Brain microvascular endothelial cell (primary cell): Measurements from ENCODE around the gene QRFPR.

Source experiments
- DNase-seq: peaks from one replicate; pipeline ENCODE4 v3.0.0-alpha.2; 2020
- H3K27ac ChIP-seq: fragments of 250-450 bp; sonication (Bioruptor Pico); 2 replicates; pipeline ENCODE4 v1.5.1; 2020; ENCODE audit warnings: mild to moderate bottlenecking, moderate library complexity
- H3K27me3 ChIP-seq: fragments of 250-450 bp; sonication (Bioruptor Pico); replicated peaks from 2 replicates; pipeline ENCODE4 v1.5.1; 2020; ENCODE audit warnings: mild to moderate bottlenecking
- H3K36me3 ChIP-seq: fragments of 250-450 bp; sonication (Bioruptor Pico); replicated peaks from 2 replicates; pipeline ENCODE4 v1.5.1; 2020; ENCODE audit warnings: mild to moderate bottlenecking
- H3K4me3 ChIP-seq: 2 replicates; pipeline ENCODE4 v1.5.1; 2011; ENCODE audit warnings: low read depth, mild to moderate bottlenecking, control low read depth, low read length, moderate library complexity
- CTCF ChIP-seq: IDR thresholded peaks from 2 replicates; pipeline ENCODE4 v1.5.1; 2011; ENCODE audit warnings: low read depth, mild to moderate bottlenecking, moderate library complexity, low read length, control low read depth, inconsistent platforms; ENCODE audit errors: missing control alignments
- in situ Hi-C: cut with HindIII; loops from 2 replicates; pipeline ENCODE4 v1.10.0; 2017; ENCODE audit warnings: low sequenced_read_pairs, low pct_ligation_motif_present

Gene QRFPR

DNA sequence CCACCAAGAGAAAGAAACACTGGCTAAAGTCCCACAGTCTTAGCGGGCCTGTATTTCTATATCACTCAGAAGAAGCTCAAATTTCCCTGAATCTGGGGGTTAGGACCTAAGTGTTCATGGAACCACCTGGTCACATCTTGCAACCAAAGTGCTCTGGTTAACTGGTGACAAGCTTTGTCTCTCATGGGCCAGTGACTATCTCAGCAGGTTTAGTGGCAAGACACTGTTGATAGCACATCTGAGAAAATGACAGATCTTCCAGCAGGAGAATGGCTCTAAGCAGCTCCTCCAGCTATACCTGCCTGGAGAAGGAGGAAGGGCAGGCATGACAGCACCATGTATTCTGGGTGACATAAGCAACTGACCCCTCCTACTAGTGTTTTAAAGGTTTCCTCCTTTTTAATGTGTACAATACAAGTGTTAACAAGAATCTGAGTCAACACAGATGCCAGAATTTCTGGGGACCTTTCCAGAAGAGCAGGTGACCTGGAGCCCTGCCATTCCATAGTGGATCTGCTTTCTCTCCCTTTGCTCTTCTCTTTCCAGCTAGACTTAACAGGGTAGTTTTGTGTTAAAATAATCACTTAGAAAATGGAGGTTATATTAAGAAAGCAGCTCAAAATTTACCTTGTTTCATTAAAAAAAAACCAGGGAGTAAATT lies 17.3 kb upstream of the QRFPR start:
- no peak for DNase-seq
- H3K4me3 ChIP-seq, result no peak overlapping the region
- no peak for TF ChIP-seq CTCF
- no peak overlapping the region for H3K27ac ChIP-seq
- H3K27me3 ChIP-seq, result no peaks in the 10 kb centered on the region
- in situ Hi-C loops, result no loop called here
- H3K36me3 ChIP-seq, result no peaks in the 10 kb centered on the region

DNA sequence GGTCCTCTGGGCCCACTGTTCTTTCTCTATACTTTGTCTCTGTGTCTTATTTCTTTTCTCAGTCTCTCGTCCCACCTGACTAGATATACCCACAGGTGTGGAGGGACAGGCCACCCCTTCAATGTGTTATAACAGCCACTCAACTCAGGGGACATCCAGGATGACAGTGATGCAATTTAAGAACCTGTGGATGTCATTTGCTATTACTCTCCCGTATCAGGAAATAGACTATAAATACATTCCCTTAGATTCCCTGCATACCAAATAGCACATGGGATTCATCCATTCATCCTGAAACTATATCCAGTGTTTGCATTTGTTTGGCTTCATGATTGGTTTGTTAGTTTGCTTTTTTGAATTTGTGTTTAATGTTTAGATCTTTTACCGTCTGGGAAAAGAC lies 16.6 kb upstream of the QRFPR start:
- Histone ChIP-seq H3K27ac (no peak overlapping the region), H3K36me3 (no peaks in the 10 kb centered on the region), H3K27me3 (no peaks in the 10 kb centered on the region), H3K4me3 (no peak overlapping the region)
- no peak for DNase-seq
- no peak for TF ChIP-seq CTCF
- in situ Hi-C loops, result no loop called here

- no peak for TF ChIP-seq CTCF
- no peaks in the 10 kb centered on the region for H3K27me3 ChIP-seq
- no peaks in the 10 kb centered on the region for H3K36me3 ChIP-seq
- no peak overlapping the region for H3K4me3 ChIP-seq
- in situ Hi-C loops, result no loop called here
- DNase-seq, result no peak
- H3K27ac ChIP-seq, result no peak overlapping the region
Measured at GRCh38 chr4:121392426-121393086, 11.7 kb upstream of the QRFPR start.

DNA sequence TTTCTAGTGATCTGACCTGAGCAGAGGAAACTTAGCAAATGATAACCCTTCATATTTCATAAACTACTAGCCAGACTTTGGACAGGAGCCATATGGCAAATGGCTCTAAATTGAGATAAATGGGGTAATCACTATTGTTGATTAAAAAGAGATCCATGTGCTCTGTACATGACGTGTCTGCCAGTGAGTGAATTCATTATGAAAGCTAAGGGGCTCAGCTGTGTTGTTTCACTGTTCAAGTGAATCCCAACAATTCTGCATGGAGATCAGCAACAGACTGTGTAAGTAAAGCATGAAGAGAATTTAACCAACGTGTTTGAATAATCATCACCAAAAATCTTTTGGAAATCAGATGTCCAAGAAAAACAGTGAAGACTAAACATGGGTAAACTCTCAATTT lies 9.5 kb upstream of the QRFPR start:
- Histone ChIP-seq H3K27ac (no peak overlapping the region), H3K36me3 (no peaks in the 10 kb centered on the region), H3K4me3 (no peak overlapping the region), H3K27me3 (no peaks in the 10 kb centered on the region)
- no peak for DNase-seq
- no peak for TF ChIP-seq CTCF
- in situ Hi-C loops, result no loop called here

DNA sequence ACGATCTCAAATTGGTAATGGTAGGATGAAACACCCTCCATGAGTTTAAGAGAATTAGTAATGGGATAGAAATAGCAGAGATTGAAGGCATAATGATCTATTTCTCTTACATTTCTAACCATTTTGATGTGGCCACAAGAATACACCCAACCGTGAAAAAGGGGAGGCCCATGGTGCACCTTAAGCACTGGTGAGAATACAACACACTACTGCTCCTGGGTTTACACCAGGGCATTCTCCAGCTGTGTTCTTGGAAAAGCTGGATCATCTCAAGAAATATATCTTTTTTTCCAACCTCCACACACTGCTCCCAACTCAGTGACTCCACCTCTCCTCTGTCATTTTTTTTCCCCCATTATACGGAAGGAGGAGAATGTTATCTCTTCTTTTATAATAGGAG lies 1.5 kb downstream of the QRFPR start:
- in situ Hi-C loops, result no loop called here
- DNase-seq, result no peak
- Histone ChIP-seq H3K27ac (no peak overlapping the region), H3K4me3 (no peak overlapping the region), H3K27me3 (peaks cover 20% of the 10 kb centered on the region), H3K36me3 (no peaks in the 10 kb centered on the region)
- no peak for TF ChIP-seq CTCF

DNA sequence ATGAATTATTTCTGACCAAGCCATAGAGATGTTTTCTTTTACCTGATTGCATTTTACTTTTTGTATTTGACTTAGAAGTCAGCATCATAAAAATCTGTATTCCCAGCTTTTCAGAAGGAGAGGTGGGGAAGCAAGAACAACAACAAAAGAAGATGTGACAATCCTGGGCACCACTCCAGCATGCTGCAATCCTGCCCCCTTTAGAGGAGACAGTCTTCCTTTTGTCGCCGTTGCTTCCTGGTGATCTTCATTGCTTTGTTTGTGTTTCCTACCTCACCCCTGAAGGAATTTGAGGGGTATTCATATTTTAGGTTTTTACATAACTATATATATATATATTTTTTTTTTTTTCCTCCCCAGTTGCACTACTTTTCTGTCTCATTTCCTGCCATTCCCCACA lies 3.7 kb downstream of the QRFPR start:
- in situ Hi-C loops, result no loop called here
- no peak for TF ChIP-seq CTCF

More for the DNA sequence above, 3.7 kb downstream of the QRFPR start:
- Histone ChIP-seq H3K4me3 (no peak overlapping the region), H3K27me3 (peaks cover 16% of the 10 kb centered on the region), H3K27ac (no peak overlapping the region), H3K36me3 (no peaks in the 10 kb centered on the region)
- DNase-seq, result no peak
